HG02852 (cell line): Measurements from ENCODE around the gene GAB4.
"Not testable (repeated sequence)": the region's sequence is repeated elsewhere in the genome, so short reads cannot be mapped to it uniquely, and the experiment has no call there.

ENCODE experiments used
- ATAC-seq: cut with Tn5 transposase; IDR thresholded peaks from one replicate; pipeline ENCODE4 v1.9.1; 2021; ENCODE audit warnings: mild to moderate bottlenecking, moderate library complexity; ENCODE audit not compliant: unreplicated experiment

The GAB4 gene, protein sequence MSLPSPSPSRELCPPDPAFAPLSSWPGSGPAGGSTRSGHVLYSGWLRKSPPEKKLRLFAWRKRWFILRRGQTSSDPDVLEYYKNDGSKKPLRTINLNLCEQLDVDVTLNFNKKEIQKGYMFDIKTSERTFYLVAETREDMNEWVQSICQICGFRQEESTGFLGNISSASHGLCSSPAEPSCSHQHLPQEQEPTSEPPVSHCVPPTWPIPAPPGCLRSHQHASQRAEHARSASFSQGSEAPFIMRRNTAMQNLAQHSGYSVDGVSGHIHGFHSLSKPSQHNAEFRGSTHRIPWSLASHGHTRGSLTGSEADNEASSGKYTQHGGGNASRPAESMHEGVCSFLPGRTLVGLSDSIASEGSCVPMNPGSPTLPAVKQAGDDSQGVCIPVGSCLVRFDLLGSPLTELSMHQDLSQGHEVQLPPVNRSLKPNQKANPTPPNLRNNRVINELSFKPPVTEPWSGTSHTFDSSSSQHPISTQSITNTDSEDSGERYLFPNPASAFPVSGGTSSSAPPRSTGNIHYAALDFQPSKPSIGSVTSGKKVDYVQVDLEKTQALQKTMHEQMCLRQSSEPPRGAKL

DNA sequence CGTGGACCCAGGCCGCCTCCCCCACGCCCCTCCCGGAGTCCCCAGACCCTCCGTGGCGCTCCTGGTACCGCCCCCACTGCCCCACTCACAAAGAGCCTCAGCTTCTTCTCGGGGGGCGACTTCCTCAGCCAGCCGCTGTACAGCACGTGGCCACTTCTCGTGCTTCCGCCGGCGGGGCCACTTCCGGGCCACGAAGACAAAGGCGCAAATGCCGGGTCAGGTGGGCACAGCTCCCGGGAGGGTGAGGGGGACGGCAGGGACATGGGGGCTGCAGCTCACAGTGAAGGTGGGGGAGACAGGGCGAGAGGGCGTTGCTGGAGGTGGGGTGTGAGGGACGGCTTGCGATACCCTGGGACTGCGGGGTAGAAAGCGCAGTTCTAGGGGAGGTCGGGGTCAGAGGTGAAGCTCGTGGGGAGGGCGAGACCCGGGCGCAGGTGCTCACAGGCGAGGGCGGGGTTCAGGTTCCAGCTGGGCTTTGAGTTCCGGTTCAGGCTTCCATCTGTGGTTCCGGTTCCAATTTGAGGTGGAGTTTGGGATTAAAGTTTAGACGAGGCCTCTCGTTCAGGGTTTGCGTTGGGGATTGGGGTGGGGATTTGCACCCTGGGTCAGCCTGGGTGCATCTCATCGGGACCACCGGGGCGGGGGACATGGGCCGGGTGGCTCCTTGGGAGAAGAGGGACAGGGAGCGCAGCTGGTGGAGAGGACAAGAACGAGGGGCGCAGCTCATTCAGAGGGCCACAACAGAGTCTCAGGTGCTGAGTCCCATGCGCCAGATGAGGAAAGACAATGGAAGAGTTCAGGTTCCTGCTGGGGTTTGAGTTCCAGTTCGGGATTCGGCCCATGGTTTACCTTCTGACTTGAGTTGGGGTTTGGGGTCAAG is at the start of gene GAB4:
Gene GAB4 (minus strand): TSS at position 371 of the 880 bp plus-strand sequence. CDS start 108 bp downstream, at position 263.
- no peak for ATAC-seq

DNA sequence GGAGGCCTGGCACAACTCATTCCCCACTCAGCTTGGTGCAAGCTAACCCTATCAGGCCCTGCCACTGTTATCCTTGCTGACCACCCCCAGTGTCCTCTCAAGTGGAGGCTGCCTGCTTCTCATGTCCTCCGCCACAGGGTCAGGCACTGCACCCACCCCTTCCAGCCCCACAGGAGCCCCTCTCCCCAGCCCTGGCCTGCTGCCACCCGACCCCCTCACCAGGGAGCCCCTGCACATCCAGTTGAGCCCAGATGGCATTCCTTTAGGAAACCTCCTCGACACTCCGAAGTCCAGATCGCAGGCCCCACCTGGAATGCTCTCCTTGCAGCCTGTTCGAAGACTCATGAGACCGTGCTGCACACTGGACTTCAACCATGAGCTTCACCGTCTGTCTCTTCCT is 48.8 kb upstream of the GAB4 start:
- no peak for ATAC-seq

DNA sequence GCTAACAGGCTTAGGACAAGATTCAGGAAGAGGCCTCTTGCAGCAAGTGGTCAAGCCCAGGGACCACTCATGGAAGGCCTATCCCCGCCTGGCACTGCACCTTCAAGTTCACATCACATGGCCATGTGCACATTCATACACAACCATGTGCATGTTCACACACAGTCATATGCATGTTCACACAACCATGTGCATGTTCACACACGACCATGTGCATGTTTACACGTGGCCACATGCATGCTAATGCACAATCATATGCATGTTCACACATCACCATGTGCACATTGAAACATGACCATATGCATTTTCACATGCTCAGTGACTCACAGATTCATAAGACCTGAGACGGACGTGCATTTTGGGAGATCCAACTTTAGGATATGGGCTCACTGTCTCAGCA is 48.0 kb upstream of the GAB4 start:
- no peak for ATAC-seq

DNA sequence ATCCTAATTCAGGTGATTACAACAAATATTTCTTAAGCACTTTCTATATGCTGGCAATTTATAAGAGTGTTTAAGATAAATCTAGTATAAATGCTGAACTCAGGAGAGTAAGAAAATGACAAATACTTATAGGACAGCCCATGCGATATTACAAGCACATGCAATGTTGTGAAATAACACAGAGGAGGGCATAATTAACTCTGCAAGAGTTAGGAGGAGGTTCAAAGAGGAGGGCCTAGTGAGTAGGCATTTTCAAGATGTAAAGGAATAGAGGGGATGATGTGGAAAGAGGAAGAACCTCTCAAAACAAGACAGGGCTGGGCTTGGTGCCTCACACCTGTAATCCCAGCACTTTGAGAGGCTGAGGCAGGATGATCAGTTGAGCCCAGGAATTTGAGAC is 39.6 kb upstream of the GAB4 start:
- ATAC-seq: no peak

DNA sequence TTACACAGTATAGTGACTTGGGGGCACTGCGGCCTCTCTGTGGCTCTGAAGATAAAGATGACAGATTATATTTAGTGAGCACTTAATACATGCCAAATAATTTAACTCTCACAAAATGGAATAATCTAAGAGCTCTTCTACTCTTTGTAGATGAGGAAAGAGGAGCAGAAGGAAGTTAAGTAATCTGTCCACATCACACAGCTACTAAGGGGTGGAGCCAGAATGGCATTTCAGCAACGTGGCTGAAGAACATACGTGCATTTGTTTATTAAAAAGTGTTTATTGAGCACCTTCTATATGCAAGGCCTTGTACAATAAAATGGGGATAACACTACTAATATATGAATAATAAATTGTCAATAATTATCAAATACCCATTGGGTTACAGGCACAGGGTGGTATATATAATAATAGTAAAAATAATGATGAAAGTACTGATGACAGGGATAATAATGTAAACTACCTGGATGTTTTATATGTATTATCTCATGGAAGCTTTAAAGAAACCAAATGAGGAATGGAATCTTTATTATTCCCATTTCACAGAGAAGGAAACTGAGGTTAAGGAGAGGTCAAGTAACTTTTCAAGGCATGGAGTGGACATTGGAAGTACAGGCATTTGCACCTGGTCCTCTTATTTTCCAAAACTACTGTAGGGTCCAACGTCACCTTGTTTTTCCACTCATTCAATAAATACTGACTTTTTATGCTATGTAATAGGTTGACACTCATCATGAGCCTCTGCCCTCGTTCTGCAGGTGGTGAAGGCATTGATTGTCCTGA is 38.7 kb upstream of the GAB4 start:
- ATAC-seq: no peak

DNA sequence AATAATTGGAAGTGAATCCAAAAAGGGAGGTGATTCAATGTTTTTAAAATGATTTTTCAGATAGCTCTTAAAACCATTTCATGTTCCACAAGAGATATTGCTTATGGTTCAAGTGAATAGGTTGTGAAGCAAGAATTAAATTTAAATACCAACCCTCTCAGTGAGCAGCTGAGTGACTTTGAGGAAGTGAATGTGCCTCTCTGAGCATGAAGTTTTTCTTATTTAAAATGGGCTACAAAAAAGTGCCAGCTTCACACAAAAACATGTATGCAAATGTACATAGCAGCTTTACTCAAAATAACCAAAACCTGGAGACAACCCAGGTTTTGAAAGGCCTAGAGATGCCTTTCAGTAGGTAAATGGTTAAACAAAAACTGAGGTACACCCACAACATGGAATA is 35.5 kb upstream of the GAB4 start:
- ATAC-seq: no peak

DNA sequence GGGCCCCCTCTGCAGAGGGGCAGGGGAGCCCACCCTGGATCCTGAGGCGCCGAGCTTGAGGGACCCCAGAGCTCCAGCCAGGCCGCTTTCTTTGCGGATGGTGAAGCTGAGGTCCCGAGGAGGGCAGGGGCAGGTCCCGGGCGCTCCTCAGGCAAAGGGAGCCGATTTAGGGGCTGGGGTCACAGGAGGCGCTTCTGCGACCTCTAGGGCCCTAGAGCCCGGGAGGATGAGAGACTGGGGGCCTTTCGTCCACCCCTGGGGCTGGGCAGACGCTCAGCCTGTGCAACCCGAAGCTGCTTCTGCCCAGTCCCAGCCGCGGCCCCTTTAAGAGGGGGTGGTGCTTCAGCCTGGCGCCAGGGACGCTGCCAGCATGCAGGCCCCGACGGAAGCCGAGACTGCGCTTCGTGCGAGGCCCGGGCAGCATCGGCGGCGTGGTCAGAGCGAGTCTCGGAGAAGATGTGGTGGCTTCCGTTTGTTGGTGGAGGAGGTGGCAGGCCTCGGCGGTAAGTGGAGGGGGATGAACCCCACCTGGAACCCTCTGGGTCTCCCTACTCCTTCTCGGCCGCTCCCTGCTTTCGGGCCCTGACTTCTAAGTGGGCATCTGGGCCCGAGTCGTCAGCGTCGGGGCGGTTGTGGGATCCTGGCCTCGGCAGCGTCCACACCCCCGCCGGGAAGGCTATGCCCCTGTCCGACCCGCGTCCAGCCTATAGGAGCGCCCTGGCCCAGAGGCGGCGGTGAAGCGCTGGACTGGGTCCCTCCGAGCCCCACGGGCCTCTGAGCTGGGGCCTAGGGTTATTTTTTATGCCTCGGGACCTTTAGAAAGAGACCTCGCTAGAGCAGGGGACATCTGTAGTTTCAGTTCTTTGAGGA is 29.1 kb upstream of the GAB4 start:
- peak; percentile 77 for ATAC-seq

DNA sequence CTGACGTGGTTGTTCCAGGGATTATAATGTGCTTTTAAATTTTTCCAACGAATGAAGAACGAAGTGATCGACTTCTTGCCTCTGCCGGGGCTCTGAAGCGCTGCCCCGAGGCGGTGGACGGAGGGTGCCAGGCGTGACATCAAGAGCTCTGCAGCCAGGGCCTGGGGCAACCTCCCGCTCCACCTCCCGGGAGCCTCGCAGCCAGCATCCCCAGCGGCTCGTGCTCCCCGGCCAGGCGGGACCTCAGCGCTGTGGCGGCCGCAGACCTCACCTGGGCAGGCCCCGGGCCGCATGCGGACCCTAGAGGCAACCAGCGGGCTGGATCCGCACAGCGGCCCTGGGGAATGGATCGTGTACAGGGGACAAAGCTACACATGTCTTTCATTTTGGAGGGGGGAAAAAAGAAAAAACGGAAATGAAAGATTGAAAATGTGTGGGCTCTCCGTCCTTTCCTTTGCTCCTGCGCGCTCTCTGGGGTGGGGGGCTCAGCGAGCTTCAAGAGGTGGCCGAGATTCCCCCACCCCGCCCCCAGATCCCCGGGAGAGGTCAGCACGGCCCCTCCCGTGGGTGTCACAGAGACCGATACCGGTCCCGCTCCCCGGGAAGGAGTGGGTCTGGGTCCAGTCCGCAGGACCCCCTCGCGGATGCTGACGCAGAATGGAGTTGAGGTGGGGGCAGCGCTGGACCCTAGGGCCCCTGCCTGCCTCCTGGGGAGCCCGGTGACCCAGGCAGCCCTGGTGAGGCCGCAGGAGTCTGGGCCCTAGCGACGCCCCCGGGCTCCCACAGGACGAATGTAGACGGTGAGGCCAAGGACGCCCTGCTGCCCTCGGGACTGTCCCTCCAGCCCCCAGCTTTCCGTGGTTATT is 28.2 kb upstream of the GAB4 start:
- peak; percentile 25 for ATAC-seq

DNA sequence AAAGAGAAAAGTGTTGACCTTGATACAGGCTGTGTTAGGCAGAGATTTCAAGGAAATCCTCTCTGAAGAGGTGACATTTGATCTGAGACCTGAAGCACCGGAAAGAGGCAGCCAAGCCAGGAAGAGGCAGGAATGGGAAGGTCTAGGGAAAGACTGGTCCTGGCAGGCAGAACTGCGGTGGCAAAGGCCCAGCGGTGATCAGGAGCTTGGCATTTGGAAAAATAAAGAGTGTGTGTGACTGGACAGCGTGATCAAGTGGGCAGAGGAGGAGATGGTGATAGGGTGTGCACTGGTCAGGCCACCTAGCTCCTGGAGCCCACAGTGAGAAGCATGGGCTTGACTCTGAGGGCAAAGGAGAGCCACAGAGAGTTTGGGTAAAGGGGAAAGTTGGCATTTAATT is 27.2 kb upstream of the GAB4 start:
- no peak for ATAC-seq

DNA sequence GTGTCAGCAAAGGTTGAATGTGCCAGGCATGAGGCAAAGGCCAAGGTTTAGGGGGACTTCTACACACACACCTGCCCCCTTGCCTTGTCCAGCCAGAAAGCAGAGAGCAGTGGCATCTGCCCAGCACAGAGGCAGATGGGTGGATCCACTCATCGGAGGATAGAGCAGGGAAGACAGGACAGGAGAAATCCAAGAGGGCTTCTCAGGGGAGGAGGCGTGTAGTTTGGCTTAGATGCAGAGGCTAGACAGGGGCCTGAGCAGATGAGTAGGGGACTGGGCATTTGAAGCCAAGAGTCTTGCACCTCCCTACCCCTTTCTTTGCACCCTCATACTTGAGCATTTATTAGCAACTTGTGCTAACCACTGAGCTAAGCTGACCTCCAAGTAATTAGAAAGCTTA is 26.5 kb upstream of the GAB4 start:
- ATAC-seq: not testable (repeated sequence)

DNA sequence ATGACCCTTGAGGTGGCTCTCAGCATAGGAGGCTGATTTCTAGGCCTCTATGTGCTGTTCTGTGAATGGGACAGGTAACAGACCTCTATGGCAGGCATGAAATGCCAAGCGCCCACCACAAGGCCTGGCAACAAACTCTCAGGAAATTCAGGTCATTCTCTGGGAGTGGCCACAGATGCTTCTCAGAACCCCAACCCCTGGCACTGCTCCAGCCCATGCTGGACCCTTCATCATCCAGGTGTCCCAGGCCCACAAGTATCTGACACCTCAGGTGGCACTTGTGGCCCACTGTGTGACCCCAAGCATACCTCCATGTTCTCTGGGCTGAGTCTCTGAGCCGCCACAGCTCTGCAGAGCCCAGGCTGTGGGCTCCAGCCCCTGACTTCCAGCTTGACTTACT is 24.3 kb upstream of the GAB4 start:
- ATAC-seq: not testable (repeated sequence)

DNA sequence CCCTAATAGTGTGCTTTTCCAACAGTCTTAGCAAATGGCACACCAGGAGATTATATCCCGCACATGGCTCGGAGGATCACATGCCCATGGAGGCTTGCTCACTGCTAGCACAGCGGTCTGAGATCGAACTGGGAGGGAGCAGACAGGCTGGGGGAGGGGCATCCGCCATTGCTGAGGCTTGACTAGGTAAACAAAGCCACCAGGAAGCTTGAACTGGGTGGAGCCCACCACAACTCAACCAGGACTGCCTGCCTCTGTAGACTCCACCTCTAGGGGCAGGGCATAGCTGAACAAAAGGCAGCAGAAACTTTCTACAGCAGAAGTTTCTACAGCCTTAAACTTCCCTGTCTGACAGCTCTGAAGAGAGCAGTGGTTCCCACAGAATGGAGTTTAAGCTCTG is 16.4 kb upstream of the GAB4 start:
- ATAC-seq: not testable (repeated sequence)

DNA sequence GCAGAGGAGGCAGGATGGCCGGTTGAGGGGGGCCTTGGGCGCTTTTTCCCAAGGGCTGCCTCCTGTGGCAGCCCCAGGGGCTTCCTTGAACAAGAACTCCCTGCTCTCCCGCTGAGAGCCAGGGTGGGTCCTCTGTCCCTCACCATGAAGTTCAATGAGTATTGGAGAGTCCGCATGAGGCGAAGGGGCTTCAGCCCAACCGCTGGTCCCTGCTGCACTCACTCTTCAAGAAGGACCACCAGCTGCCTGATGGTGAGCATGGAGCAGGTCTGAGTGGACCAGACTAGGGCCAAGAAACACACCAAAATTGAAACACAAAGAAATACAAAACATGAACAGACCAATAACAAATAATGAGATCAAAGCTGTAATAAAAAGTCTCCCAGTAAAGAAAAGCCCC is 7.5 kb upstream of the GAB4 start:
- ATAC-seq: not testable (repeated sequence)

DNA sequence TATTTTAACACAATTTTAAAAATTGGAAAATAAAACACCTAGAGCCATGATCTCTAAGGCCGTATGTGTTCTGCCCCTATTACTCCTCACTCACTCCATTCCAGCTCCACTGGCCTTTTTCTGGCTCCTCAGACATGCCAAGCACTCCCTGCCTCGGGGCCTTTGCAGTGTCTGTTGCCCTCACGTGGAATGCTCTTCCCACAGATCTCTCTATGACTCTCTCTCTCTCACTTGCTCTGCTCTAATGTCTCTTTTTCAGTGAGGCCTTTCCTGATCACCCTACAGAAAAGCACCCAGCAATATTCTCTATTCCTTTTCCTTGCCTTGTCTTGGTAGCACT is 6.0 kb upstream of the GAB4 start:
- ATAC-seq: not testable (repeated sequence)

DNA sequence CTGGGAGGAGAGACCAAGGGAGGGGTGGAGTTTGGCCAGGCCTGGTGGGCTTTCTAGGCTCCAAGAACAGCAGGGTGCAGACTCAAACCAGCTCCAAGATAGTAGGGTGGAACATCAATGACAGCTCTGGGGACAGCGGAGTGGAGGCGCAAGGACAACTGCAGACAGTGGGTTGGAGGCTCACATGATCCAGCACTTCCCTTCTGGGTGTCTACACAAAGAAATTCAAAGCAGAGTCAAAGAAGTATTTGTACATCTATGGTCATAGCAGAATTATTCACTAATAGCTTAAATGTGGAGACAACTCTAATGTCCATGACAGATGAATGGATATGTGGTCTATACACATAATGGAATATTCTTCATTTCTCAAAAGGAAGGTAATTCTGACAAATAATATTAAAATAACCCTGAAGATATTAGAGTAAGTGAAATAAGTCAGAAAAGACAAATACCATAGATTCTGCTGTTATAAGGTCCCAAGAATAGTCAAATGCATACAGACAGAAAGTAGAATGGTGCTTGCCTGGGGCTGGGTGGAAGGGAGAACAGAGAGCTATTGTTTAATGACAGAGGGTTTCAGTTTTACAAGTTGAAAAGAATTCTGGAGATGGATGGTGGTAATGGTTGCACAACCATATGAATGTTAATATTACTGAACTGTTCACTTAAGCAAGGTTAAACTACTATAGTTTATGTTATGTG is 5.5 kb upstream of the GAB4 start:
- ATAC-seq: no peak

DNA sequence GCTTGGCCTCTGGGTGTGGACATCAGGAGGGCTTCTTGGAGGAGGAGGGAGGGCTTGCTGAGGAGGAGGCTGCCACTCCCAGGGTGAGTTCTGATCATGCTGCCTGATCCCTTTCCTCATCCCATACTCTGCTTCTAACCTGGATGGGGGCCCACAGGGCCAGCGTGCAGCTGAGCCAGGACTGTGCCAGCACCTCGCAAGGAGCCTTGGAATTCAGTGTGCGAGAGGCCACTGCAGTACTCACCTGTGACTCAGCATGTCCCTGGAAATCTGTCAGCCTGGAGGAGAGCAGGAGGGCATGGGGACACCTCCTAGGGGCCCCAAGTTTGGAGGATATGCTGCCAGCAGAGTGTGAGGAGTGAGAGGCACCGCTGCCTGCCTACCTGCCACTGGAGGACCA is 4.2 kb upstream of the GAB4 start:
- ATAC-seq: no peak

DNA sequence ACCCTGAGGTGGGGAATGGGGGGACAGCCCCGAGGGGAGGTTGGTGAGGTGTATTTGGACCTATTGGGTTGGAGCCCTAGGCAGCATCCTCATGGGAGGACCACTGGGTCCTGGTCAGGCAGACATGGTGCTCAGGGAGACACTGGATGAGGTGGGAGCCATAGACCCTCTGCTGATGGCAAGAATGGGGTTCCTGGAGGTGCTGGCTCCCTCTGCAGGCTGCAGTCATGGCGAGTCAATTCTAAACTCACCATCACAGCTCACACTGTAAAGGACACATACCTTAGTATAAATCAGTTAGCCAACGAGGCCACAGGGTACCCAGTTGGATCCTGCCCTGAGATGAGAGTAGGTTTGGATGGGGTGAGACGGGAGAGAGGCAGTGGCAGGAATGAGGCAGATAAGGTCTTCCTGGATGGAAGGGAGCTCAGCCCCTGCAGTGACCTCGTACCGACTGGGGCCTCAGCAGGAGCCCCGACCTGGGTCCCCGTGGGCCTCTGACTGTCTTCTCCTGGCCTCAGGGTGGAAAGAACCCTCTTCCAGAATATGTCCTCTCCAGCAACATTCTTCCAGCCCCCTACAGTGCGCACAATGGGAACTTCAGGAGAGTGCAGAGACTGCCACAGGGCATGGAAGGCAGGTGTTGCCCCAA is 1.7 kb upstream of the GAB4 start:
- ATAC-seq: no peak

DNA sequence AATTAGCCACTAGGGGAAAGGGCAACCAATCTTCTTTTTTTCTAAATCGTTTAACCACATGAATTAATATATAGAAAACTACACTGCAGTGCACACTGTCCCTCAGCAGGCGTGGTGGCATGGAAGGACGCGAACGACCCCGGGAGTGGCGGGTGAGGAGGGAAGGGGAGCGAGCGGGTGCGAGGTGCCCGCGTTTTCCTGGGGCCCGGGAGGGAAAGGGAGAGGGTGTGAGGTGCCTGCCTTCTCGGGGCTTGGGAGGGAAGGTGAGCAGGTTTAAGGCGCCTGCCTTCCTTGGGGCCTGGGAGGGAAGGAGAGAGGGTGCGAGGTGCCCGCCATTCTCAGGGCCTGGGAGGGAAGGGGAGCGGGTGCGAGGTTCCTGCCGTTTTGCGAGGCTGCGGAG is 765 bp downstream of the GAB4 start:
- no peak for ATAC-seq
